ENCODE measurements around the gene FLNB.
"Not testable (repeated sequence)": the region's sequence is repeated elsewhere in the genome, so short reads cannot be mapped to it uniquely, and the experiment has no call there.

The FLNB gene

GRCh38 chr3:57982561-57983243, 25.5 kb upstream of the FLNB start:
- DNase-seq = no peak

- DNase-seq = peak; percentile 61
Observed at GRCh38 chr3:57983734-57984518, 24.3 kb upstream of the FLNB start.

GRCh38 chr3:57985176-57985983, 22.8 kb upstream of the FLNB start:
- DNase-seq = no peak

- no peak for DNase-seq
Observed at GRCh38 chr3:57985984-57986246, 22.3 kb upstream of the FLNB start.

GRCh38 chr3:57986261-57986660, 22.0 kb upstream of the FLNB start:
- no peak for DNase-seq

- not testable (repeated sequence) for DNase-seq
Observed at GRCh38 chr3:57989198-57989597, 19.0 kb upstream of the FLNB start.

- DNase-seq = no peak
Observed at GRCh38 chr3:57989646-57990045, 18.6 kb upstream of the FLNB start.

GRCh38 chr3:57992452-57993213, 15.6 kb upstream of the FLNB start:
- no peak for DNase-seq

- DNase-seq = no peak
Observed at GRCh38 chr3:57998366-57999283, 9.6 kb upstream of the FLNB start.

GRCh38 chr3:57999417-58000115, 8.7 kb upstream of the FLNB start:
- no peak for DNase-seq

- DNase-seq = no peak
Observed at GRCh38 chr3:58000306-58001085, 7.7 kb upstream of the FLNB start.

- no peak for DNase-seq
Observed at GRCh38 chr3:58001086-58001467, 7.1 kb upstream of the FLNB start.

GRCh38 chr3:58001979-58002378, 6.2 kb upstream of the FLNB start:
- DNase-seq = no peak

GRCh38 chr3:58003093-58003492, 5.1 kb upstream of the FLNB start:
- no peak for DNase-seq

- no peak for DNase-seq
Observed at GRCh38 chr3:58004973-58005372, 3.2 kb upstream of the FLNB start.

- DNase-seq = no peak
Observed at GRCh38 chr3:58005669-58006068, 2.6 kb upstream of the FLNB start.

- no peak for DNase-seq
Observed at GRCh38 chr3:58006661-58007060, 1.6 kb upstream of the FLNB start.

GRCh38 chr3:58009026-58009748, 965 bp downstream of the FLNB start:
- peak; percentile 76 for DNase-seq

- no peak for DNase-seq
Observed at GRCh38 chr3:58009749-58010535, 1.7 kb downstream of the FLNB start.
